Measurements from ENCODE around the gene ELMO1. TPM values are rescaled to one million over a fixed set of nuclear protein-coding genes. Genes with fewer than 3 reads are reported as not detected.
A peak's percentile ranks its signal among the peaks of the same experiment; 100 is the strongest.

Gene ELMO1
- total RNA-seq, 4 donors from 2014 or later, result 31.1 to 42.9 (median 38.7) TPM

DNA sequence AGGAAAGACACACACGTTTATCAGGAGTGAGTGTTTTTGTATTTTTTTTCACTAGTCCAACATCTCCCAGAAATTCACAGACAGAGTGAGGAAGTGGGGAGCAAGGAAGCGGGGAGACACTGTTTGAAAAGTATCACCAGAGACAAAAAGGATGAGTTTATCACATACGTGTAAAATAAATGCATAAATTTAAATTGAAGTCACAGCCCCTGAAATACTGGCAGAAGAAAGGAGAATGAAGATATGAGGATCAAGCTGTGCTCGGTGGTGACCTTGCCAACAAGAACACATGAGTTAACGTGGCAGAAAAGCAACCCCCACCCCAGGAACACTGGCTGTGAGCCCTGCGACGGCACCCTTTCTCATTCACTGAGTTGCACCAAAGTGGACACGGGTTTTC, 407.2 kb downstream of the ELMO1 start:
- no peak overlapping the region for H3K4me3 ChIP-seq
- no peak overlapping the region for H3K27ac ChIP-seq (replicated peaks in 1 of 4)
- 78% methylated on average over 8 of the region's 8 CpGs for WGBS
- peaks cover 0 to 12% (median 9%) of the 10 kb centered on the region in 4 donors for H3K9me3 ChIP-seq
- H3K27me3 ChIP-seq, result no peaks in the 10 kb centered on the region
- TF ChIP-seq EP300 (IDR thresholded peaks at IDR 0.05) (no peak), POLR2AphosphoS5 (IDR thresholded peaks at IDR 0.05) (no peak), POLR2A (IDR thresholded peaks at IDR 0.05; ENCODE audit: low read depth) (no peak)
- TF ChIP-seq, protein P1, sequence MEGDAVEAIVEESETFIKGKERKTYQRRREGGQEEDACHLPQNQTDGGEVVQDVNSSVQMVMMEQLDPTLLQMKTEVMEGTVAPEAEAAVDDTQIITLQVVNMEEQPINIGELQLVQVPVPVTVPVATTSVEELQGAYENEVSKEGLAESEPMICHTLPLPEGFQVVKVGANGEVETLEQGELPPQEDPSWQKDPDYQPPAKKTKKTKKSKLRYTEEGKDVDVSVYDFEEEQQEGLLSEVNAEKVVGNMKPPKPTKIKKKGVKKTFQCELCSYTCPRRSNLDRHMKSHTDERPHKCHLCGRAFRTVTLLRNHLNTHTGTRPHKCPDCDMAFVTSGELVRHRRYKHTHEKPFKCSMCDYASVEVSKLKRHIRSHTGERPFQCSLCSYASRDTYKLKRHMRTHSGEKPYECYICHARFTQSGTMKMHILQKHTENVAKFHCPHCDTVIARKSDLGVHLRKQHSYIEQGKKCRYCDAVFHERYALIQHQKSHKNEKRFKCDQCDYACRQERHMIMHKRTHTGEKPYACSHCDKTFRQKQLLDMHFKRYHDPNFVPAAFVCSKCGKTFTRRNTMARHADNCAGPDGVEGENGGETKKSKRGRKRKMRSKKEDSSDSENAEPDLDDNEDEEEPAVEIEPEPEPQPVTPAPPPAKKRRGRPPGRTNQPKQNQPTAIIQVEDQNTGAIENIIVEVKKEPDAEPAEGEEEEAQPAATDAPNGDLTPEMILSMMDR (IDR thresholded peaks at IDR 0.05), result no peak
- DNase-seq (ENCODE audit: extremely low spot score), result no peak
- H3K4me1 ChIP-seq, result peaks cover 6 to 20% (median 14%) of the 10 kb centered on the region in 4 donors
- H3K36me3 ChIP-seq, result no peaks in the 10 kb centered on the region
- intact Hi-C loops (cut with DNase I), result no loop called here

- intact Hi-C loops (cut with DNase I), result no loop called here
- Histone ChIP-seq H3K9me3 (peaks cover 0 to 12% (median 9%) of the 10 kb centered on the region in 4 donors), H3K27me3 (no peaks in the 10 kb centered on the region), H3K4me1 (peaks cover 0 to 10% (median 3%) of the 10 kb centered on the region in 4 donors), H3K36me3 (no peaks in the 10 kb centered on the region), H3K4me3 (no peak overlapping the region), H3K27ac (replicated peaks in 1 of 4) (no peak overlapping the region)
- TF ChIP-seq, protein P1 (IDR thresholded peaks at IDR 0.05), result no peak
- TF ChIP-seq POLR2AphosphoS5 (IDR thresholded peaks at IDR 0.05) (peak in 1 of 2 donors; percentile 16), EP300 (IDR thresholded peaks at IDR 0.05) (no peak)
- WGBS, result 68% methylated on average over 4 of the region's 4 CpGs
- no peak for DNase-seq (ENCODE audit: extremely low spot score)
These were observed 408.3 kb downstream of the ELMO1 start for GRCh38 chr7:37040330-37040729.

- TF ChIP-seq POLR2AphosphoS5 (IDR thresholded peaks at IDR 0.05) (no peak), EP300 (IDR thresholded peaks at IDR 0.05) (no peak), POLR2A (IDR thresholded peaks at IDR 0.05; ENCODE audit: low read depth) (no peak)
- TF ChIP-seq, protein P1 (IDR thresholded peaks at IDR 0.05), result no peak
These were observed 409.4 kb downstream of the ELMO1 start for GRCh38 chr7:37039131-37039749.

GRCh38 chr7:37038706-37039105, 410.0 kb downstream of the ELMO1 start:
- peaks cover 0 to 12% (median 9%) of the 10 kb centered on the region in 4 donors for H3K9me3 ChIP-seq
- H3K4me1 ChIP-seq, result peaks cover 0 to 9% (median 3%) of the 10 kb centered on the region in 4 donors
- intact Hi-C loops (cut with DNase I), result no loop called here
- no peak overlapping the region for H3K4me3 ChIP-seq
- H3K27ac ChIP-seq (replicated peaks in 1 of 4), result no peak overlapping the region
- TF ChIP-seq EP300 (IDR thresholded peaks at IDR 0.05), result no peak
- DNase-seq (ENCODE audit: extremely low spot score), result no peak
- H3K36me3 ChIP-seq, result no peaks in the 10 kb centered on the region
- H3K27me3 ChIP-seq, result no peaks in the 10 kb centered on the region

More at GRCh38 chr7:37039131-37039749, 409.4 kb downstream of the ELMO1 start:
- DNase-seq (ENCODE audit: extremely low spot score), result no peak
- H3K27me3 ChIP-seq, result no peaks in the 10 kb centered on the region
- WGBS, result 84% methylated on average over 3 of the region's 3 CpGs
- H3K36me3 ChIP-seq, result no peaks in the 10 kb centered on the region
- no peak overlapping the region for H3K4me3 ChIP-seq
- no peak overlapping the region for H3K27ac ChIP-seq (replicated peaks in 1 of 4)
- intact Hi-C loops (cut with DNase I), result no loop called here
- H3K9me3 ChIP-seq, result peaks cover 0 to 12% (median 9%) of the 10 kb centered on the region in 4 donors
- peaks cover 0 to 9% (median 3%) of the 10 kb centered on the region in 4 donors for H3K4me1 ChIP-seq

DNA sequence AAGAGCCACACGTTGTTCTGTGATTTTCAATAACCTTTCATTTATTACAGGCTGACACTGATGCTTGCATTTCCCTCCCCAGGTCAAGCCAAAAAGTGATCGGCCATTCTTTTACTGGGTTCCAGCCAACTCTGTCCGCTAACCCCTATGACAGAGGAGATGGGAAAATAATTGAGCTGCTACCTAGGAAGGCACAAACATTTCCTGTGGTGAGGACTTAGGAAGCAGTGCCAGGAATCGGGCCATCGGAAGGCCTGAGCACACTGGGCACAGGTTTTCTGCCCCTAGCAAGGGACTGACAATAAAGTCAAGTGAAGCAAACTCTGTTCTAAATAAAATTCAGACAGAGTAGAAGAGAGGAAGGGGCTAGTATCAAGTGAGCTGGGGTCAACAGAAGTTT, 411.4 kb downstream of the ELMO1 start:
- TF ChIP-seq POLR2A (IDR thresholded peaks at IDR 0.05; ENCODE audit: low read depth), result no peak
- peak in 1 of 2 donors; percentile 23 for TF ChIP-seq POLR2AphosphoS5 (IDR thresholded peaks at IDR 0.05)
- Histone ChIP-seq H3K36me3 (no peaks in the 10 kb centered on the region), H3K27ac (replicated peaks in 1 of 4) (no peak overlapping the region), H3K9me3 (peaks cover 0 to 12% (median 9%) of the 10 kb centered on the region in 4 donors), H3K4me1 (peaks cover 5 to 17% (median 11%) of the 10 kb centered on the region in 4 donors), H3K27me3 (no peaks in the 10 kb centered on the region), H3K4me3 (no peak overlapping the region)
- WGBS, result 87% methylated on average over 5 of the region's 5 CpGs
- DNase-seq (ENCODE audit: extremely low spot score), result no peak
- intact Hi-C loops (cut with DNase I), result no loop called here

DNA sequence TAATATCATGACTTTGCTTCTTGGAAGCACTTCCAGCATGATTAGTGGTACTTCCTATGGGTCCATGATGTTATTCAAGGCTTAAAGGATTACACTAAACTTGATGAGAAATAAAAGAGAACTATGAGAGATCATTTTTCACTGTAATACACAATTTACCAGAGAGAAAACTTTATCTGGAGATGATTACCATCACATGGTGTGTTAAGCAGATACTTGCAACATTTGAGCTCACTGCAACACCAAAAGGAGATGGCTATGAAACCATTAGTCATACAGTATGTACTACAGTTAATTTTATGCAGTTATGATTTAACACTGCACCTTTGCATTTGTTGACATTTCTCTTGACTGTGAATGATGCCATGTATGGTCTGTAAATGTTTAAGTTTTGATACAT, 413.0 kb downstream of the ELMO1 start:
- no peaks in the 10 kb centered on the region for H3K27me3 ChIP-seq
- TF ChIP-seq, protein P1 (IDR thresholded peaks at IDR 0.05), result no peak
- TF ChIP-seq POLR2A (IDR thresholded peaks at IDR 0.05; ENCODE audit: low read depth) (no peak), POLR2AphosphoS5 (IDR thresholded peaks at IDR 0.05) (no peak), EP300 (IDR thresholded peaks at IDR 0.05) (no peak)
- no peaks in the 10 kb centered on the region for H3K36me3 ChIP-seq
- intact Hi-C loops (cut with DNase I), result no loop called here
- H3K4me1 ChIP-seq, result peaks cover 17 to 33% (median 26%) of the 10 kb centered on the region in 4 donors
- DNase-seq (ENCODE audit: extremely low spot score), result no peak
- H3K9me3 ChIP-seq, result peaks cover 0 to 12% (median 9%) of the 10 kb centered on the region in 4 donors
- H3K4me3 ChIP-seq, result no peak overlapping the region
- H3K27ac ChIP-seq (replicated peaks in 1 of 4), result no peak overlapping the region
